Measurements from ENCODE around the gene CDC73. TPM values are rescaled to one million over a fixed set of nuclear protein-coding genes. Genes with fewer than 3 reads are reported as not detected.

The CDC73 gene
- total RNA-seq, 1 donor from 2014 or later: 46.8 TPM

DNA sequence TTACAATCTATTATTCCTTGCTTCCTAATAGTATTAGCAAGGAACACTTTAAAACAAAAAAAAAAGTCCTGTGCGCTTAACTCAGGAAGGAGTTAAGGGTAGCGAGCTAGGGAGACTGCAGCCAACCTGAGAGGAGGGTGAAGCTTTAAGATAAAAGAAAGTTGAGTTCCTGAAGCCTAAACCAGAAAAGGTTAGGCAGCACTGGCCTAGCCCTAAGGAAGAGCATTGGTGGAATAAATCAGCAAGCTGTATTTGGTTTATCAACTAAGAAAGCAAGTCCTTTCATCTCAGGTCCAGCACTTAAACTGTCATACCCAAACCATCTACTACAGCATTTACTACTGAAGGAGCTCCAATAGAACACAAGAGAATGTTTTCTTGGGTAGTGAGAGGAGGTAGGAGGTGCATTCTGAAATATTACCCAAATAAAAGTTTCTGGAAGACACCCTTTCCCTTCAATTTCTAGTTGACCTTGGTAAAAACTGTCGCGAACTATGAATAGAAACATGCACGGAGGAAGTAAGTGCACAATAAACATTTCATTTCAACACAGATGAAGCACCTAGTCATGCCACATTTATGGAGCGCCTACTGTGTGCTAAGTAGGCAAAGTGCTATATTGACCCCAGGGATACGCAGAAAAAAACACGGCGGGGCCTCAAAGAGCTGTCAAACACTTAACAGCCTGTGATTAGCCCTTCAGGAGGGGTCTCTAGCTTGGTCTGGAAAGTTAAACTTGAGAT, 17.9 kb upstream of the CDC73 start:
- intact Hi-C loops (cut with micrococcal nuclease): no loop called here
- no peaks in the 10 kb centered on the region for H3K27me3 ChIP-seq (ENCODE audit: low read depth)
- no peaks in the 10 kb centered on the region for H3K9me3 ChIP-seq (replicated peaks)
- TF ChIP-seq, protein P1, sequence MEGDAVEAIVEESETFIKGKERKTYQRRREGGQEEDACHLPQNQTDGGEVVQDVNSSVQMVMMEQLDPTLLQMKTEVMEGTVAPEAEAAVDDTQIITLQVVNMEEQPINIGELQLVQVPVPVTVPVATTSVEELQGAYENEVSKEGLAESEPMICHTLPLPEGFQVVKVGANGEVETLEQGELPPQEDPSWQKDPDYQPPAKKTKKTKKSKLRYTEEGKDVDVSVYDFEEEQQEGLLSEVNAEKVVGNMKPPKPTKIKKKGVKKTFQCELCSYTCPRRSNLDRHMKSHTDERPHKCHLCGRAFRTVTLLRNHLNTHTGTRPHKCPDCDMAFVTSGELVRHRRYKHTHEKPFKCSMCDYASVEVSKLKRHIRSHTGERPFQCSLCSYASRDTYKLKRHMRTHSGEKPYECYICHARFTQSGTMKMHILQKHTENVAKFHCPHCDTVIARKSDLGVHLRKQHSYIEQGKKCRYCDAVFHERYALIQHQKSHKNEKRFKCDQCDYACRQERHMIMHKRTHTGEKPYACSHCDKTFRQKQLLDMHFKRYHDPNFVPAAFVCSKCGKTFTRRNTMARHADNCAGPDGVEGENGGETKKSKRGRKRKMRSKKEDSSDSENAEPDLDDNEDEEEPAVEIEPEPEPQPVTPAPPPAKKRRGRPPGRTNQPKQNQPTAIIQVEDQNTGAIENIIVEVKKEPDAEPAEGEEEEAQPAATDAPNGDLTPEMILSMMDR (IDR thresholded peaks at IDR 0.05; ENCODE audit: borderline replicate concordance): no peak
- peak overlapping the region; percentile 98 for H3K27ac ChIP-seq (replicated peaks)
- H3K4me1 ChIP-seq: peaks cover 35% of the 10 kb centered on the region
- DNase-seq: no peak
- peaks cover 19% of the 10 kb centered on the region for H3K36me3 ChIP-seq
- peak overlapping the region; percentile 96 for H3K4me3 ChIP-seq

GRCh38 chr1:193104502-193104906, 17.3 kb upstream of the CDC73 start:
- TF ChIP-seq, protein P1 (IDR thresholded peaks at IDR 0.05; ENCODE audit: borderline replicate concordance): no peak
- Histone ChIP-seq H3K4me1 (peaks cover 35% of the 10 kb centered on the region), H3K36me3 (peaks cover 14% of the 10 kb centered on the region), H3K4me3 (peak overlapping the region; percentile 96), H3K9me3 (replicated peaks) (no peaks in the 10 kb centered on the region), H3K27me3 (ENCODE audit: low read depth) (no peaks in the 10 kb centered on the region), H3K27ac (replicated peaks) (peak overlapping the region; percentile 98)
- intact Hi-C loops (cut with micrococcal nuclease): no loop called here
- DNase-seq: peak; percentile 43

DNA sequence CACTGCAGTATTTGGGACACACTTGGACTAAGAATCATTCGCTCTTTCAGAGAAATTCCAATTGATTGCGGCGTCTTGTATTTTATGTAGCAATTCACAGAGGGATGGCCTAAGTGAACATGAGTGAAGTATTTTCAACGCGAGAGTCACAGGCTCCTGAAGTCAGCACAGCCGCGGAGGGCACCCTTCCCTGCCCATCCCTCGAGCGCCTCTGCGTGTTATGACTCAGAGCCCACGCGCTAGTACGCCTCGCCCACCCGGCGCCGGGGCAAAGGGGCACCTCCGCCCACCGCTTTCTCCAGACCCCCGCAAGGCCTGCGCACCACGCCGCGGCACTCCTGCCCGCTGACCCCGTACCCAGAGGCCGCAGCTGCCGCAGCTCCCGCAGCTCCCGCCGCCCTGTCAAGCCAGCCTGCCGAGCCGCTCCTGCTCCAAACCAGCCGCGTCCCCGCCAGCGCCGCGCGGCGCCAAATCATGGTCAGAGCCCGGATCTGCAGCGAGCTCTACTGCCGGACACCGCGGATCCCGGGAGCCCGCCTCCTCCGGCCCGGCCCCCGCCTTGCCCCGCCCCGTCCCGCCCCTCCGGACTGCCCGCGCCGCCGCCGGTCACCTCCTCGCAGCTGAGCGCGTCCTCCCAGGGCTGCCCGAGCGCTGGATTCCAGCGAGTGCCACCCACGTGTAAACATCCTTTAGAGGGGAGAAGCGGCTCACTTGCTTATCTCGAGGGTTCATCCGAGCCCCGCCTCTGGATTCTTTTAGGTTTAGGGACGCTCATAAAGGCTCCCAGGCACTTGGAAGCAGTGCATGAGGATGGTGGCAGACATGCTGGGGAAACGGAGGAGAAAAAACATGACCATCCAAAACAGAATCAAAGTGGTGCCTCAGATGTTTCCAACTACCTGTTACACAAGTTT, 16.7 kb upstream of the CDC73 start, which contains the start of gene GLRX2:
GLRX2 (minus strand) TSS at position 508 of the 914 bp plus-strand sequence; CDS start at position 476, 32 bp downstream.
- no peaks in the 10 kb centered on the region for H3K9me3 ChIP-seq (replicated peaks)
- H3K36me3 ChIP-seq: peaks cover 7% of the 10 kb centered on the region
- intact Hi-C loops (cut with micrococcal nuclease): no loop called here
- peak within 1 kb of the TSS; percentile 96 for H3K4me3 ChIP-seq
- H3K4me1 ChIP-seq: peaks cover 35% of the 10 kb centered on the region
- DNase-seq: peak; percentile 89
- no peaks in the 10 kb centered on the region for H3K27me3 ChIP-seq (ENCODE audit: low read depth)
- H3K27ac ChIP-seq (replicated peaks): peak within 1 kb of the TSS; percentile 98
- TF ChIP-seq, protein P1 (IDR thresholded peaks at IDR 0.05; ENCODE audit: borderline replicate concordance): peak; percentile 37

DNA sequence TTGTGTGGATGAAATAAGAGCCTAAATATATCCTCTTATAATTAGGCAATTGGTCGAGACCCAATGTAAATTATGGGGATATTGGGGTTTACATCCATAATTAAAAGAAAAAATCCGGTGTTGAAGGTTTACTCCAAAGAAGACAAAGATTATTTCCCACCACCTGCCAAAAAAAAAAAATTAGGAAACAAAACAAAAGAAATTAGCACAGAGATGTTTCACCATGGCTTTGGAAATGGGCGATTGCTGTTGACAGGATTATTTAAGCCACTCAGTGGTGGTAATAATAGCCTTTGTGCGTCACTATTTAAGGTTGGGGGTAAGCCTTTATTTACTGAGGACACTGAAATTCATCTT, 16.0 kb upstream of the CDC73 start:
- peak overlapping the region; percentile 96 for H3K4me3 ChIP-seq
- H3K4me1 ChIP-seq: peaks cover 35% of the 10 kb centered on the region
- TF ChIP-seq, protein P1 (IDR thresholded peaks at IDR 0.05; ENCODE audit: borderline replicate concordance): no peak
- intact Hi-C loops (cut with micrococcal nuclease): no loop called here
- DNase-seq: no peak
- no peaks in the 10 kb centered on the region for H3K9me3 ChIP-seq (replicated peaks)
- H3K27me3 ChIP-seq (ENCODE audit: low read depth): no peaks in the 10 kb centered on the region
- peaks cover under 1% of the 10 kb centered on the region for H3K36me3 ChIP-seq
- H3K27ac ChIP-seq (replicated peaks): peak overlapping the region; percentile 98

DNA sequence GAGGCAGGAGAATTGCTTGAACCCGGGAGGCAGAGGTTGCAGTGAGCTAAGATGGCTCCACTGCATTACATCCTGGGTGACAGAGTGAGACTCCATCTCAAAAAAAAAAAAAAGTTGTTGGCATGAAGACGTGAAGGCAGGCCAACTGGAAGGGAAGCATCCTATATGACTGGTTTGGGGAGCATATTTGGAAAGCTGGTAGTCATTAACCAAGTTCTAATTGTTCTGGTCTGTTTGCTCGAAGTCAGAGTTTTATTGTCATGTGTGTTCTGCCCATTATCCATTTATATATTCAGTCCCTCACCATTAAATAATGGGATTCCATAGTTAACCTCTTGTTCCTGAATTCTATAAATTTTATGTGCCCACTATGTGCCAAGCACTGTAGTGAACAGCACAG, 13.4 kb upstream of the CDC73 start:
- Histone ChIP-seq H3K27ac (replicated peaks) (no peak overlapping the region), H3K4me3 (no peak overlapping the region), H3K36me3 (no peaks in the 10 kb centered on the region), H3K4me1 (peaks cover 29% of the 10 kb centered on the region), H3K27me3 (ENCODE audit: low read depth) (no peaks in the 10 kb centered on the region), H3K9me3 (replicated peaks) (no peaks in the 10 kb centered on the region)
- intact Hi-C loops (cut with micrococcal nuclease): no loop called here
- TF ChIP-seq, protein P1 (IDR thresholded peaks at IDR 0.05; ENCODE audit: borderline replicate concordance): no peak
- no peak for DNase-seq

Measured in left ventricle myocardium inferior (tissue), 1 donor.